Fibroblast of lung (primary cell): ENCODE measurements around the gene HEMK1.

Experiments
- CTCF ChIP-seq, 2 donors: IDR thresholded peaks in 1 of 2; conservative IDR thresholded peaks in 1 of 2; 1 replicate in 1 of 2; 2 replicates in 1 of 2; pipeline ENCODE4 v1.5.1; 2011 to 2012; ENCODE audit warnings: low read length in 2 of 2, control low read depth in 1 of 2, inconsistent platforms in 1 of 2, low read depth in 1 of 2, mild to moderate bottlenecking in 1 of 2
- EZH2 ChIP-seq: IDR thresholded peaks from 2 replicates; pipeline ENCODE4 v1.5.1; 2012; ENCODE audit warnings: low read length, control low read depth, mild to moderate bottlenecking; ENCODE audit errors: missing control alignments

GRCh38 chr3:50622881-50623280 is 53.6 kb downstream of the HEMK1 start:
- TF ChIP-seq CTCF (conservative IDR thresholded peaks at IDR 0.05 in 1 of 2, IDR thresholded peaks at IDR 0.05 in 1 of 2; ENCODE audit: low read depth in 1 of 2, low read length in 2 of 2) = no peak
- TF ChIP-seq EZH2 = no peak
